ENCODE results near the gene LTC4S.

DNA sequence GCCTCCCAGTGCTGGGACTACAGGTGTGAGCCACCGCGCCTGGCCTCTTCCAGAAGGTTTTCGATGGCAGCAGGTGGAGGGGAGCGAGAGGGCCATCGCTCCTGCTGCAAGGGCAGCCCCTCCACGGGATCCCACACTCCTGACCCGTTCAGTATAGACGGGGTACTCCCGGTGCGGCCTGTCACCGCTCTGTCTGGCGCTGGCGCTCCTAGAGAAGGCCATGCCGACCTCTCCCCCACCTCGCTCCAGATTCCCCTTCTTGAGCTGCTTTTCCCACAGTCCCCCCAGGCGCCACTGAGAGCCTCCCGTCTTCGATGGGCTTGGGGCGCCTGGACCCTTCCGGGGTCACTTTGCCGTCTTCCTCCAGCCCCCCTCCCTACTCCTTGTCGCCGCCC is 22.6 kb downstream of the LTC4S start:
- no peak for TF ChIP-seq CTCF (IDR thresholded peaks at IDR 0.05)
- no peak for TF ChIP-seq CEBPB (IDR thresholded peaks at IDR 0.05)
- TF ChIP-seq MAX (IDR thresholded peaks at IDR 0.05): no peak
- TF ChIP-seq SMC3 (IDR thresholded peaks at IDR 0.05): no peak
- TF ChIP-seq, protein P1, sequence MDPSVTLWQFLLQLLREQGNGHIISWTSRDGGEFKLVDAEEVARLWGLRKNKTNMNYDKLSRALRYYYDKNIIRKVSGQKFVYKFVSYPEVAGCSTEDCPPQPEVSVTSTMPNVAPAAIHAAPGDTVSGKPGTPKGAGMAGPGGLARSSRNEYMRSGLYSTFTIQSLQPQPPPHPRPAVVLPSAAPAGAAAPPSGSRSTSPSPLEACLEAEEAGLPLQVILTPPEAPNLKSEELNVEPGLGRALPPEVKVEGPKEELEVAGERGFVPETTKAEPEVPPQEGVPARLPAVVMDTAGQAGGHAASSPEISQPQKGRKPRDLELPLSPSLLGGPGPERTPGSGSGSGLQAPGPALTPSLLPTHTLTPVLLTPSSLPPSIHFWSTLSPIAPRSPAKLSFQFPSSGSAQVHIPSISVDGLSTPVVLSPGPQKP (IDR thresholded peaks at IDR 0.05; ENCODE audit: low read depth, low read length): no peak
- TF ChIP-seq REST (IDR thresholded peaks at IDR 0.05): no peak
- no peak for TF ChIP-seq POLR2A (IDR thresholded peaks at IDR 0.05; ENCODE audit: low read length)
- TF ChIP-seq TP53 (CRISPR knock-in tag; IDR thresholded peaks at IDR 0.05): no peak
- no peak for TF ChIP-seq RAD21 (conservative IDR thresholded peaks at IDR 0.05 in 1 of 2, IDR thresholded peaks at IDR 0.05 in 1 of 2)
- TF ChIP-seq MAZ (IDR thresholded peaks at IDR 0.05; ENCODE audit: borderline replicate concordance, low read depth, low read length): no peak
- TF ChIP-seq EP300 (IDR thresholded peaks at IDR 0.05): no peak
